OCI-LY1 (cell line): ENCODE measurements around the gene C17orf67.

Experiments used
- H2AFZ ChIP-seq: fragments of 200-600 bp; sonication (generic), shearing (Covaris generic); 2 replicates; pipeline ENCODE4 v1.6.0; 2014; ENCODE audit warnings: antibody characterized with exemption, mild to moderate bottlenecking, low read length
- H3F3A ChIP-seq: fragments of 200-600 bp; sonication (generic), shearing (Covaris generic); 2 replicates; pipeline ENCODE4 v1.6.0; 2014; ENCODE audit warnings: mild to moderate bottlenecking, antibody characterized with exemption, low read length, moderate library complexity; ENCODE audit not compliant: insufficient read depth
- H3K27ac ChIP-seq: fragments of 200-600 bp; sonication (generic); 2 replicates; pipeline ENCODE4 v1.5.1; 2014; ENCODE audit warnings: low read length, mixed run types, mild to moderate bottlenecking, low read depth; ENCODE audit not compliant: poor library complexity, severe bottlenecking
- H3K27me3 ChIP-seq: fragments of 200-600 bp; sonication (generic); 2 replicates; pipeline ENCODE4 v1.6.0; 2014; ENCODE audit warnings: antibody characterized with exemption, mild to moderate bottlenecking, low read length, moderate library complexity; ENCODE audit not compliant: insufficient read depth
- H3K36me3 ChIP-seq: fragments of 200-600 bp; sonication (generic); 2 replicates; pipeline ENCODE4 v1.6.1; 2014; ENCODE audit warnings: mild to moderate bottlenecking, antibody characterized with exemption, low read length, moderate library complexity, mixed read lengths; ENCODE audit not compliant: insufficient read depth
- H3K4me1 ChIP-seq: fragments of 200-600 bp; sonication (generic); 2 replicates; pipeline ENCODE4 v1.5.1; 2014; ENCODE audit warnings: mild to moderate bottlenecking, low read length, moderate library complexity; ENCODE audit not compliant: insufficient read depth, severe bottlenecking
- H3K4me2 ChIP-seq: fragments of 200-600 bp; sonication (generic), shearing (Covaris generic); 2 replicates; pipeline ENCODE4 v1.6.1; 2014; ENCODE audit warnings: low read length
- H3K4me3 ChIP-seq: fragments of 200-600 bp; sonication (generic); 2 replicates; pipeline ENCODE4 v1.5.1; 2014; ENCODE audit warnings: low read length, low read depth, mild to moderate bottlenecking, mixed read lengths; ENCODE audit not compliant: poor library complexity, severe bottlenecking
- H3K79me2 ChIP-seq: fragments of 200-600 bp; shearing (Covaris generic); 2 replicates; pipeline ENCODE4 v1.6.1; 2016; ENCODE audit warnings: mixed run types, low read length, mixed read lengths; ENCODE audit not compliant: insufficient read depth
- H3K9ac ChIP-seq: fragments of 200-600 bp; sonication (generic), shearing (Covaris generic); 2 replicates; pipeline ENCODE4 v1.6.1; 2014; ENCODE audit warnings: mild to moderate bottlenecking, low read length, mixed read lengths
- H3K9me2 ChIP-seq: fragments of 200-600 bp; sonication (generic), shearing (Covaris generic); 2 replicates; pipeline ENCODE4 v1.6.1; 2014; ENCODE audit warnings: low read depth, mild to moderate bottlenecking, low read length, mixed read lengths
- H3K9me3 ChIP-seq: fragments of 200-600 bp; shearing (Covaris generic); 2 replicates; pipeline ENCODE4 v1.6.1; 2014; ENCODE audit warnings: low read length, mixed read lengths
- H4K20me1 ChIP-seq: fragments of 200-600 bp; sonication (generic), shearing (Covaris generic); 2 replicates; pipeline ENCODE4 v1.6.0; 2016; ENCODE audit warnings: mild to moderate bottlenecking, low read length; ENCODE audit not compliant: insufficient read depth
- EZH2 ChIP-seq: fragments of 200-600 bp; sonication (generic), shearing (Covaris generic); IDR thresholded peaks from 2 replicates; pipeline ENCODE4 v1.8.0; 2017; ENCODE audit warnings: borderline replicate concordance, mixed run types, mild to moderate bottlenecking, antibody characterized with exemption, low read length, moderate library complexity, mixed read lengths
- TF ChIP-seq, protein P1 (sequence below): fragments of 200-600 bp; sonication (generic), shearing (Covaris generic); IDR thresholded peaks from 2 replicates; pipeline ENCODE4 v1.5.1; 2017; ENCODE audit warnings: mild to moderate bottlenecking, antibody characterized with exemption, low read length, moderate library complexity, mixed read lengths

C17orf67 gene

DNA sequence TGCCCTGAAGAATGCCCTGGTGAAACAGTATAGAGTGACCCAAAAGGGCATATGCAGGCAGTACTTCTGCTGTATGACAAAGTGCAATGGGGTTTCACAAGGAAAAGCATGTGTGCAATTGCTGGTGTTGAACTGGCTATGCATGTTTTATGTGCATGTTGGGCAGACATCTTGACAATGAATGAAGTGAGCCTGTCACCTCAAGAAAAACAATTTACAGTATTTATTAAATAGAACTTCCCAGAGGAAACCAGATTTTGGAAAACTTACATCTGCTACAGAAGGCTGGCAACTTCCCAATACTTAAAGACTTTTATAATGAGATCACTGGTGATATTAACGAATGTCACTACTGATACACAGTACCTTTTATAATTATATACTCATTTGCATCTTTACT, 30.6 kb downstream of the C17orf67 start:
- Histone ChIP-seq H3K4me1 (no peaks in the 10 kb centered on the region), H2AFZ (no peak overlapping the region), H3K4me3 (no peak overlapping the region), H4K20me1 (no peaks in the 10 kb centered on the region), H3K9me2 (no peaks in the 10 kb centered on the region), H3K4me2 (no peak overlapping the region), H3K79me2 (no peaks in the 10 kb centered on the region), H3K9me3 (no peaks in the 10 kb centered on the region), H3K27me3 (no peaks in the 10 kb centered on the region), H3K27ac (no peak overlapping the region), H3K36me3 (no peaks in the 10 kb centered on the region), H3K9ac (no peak overlapping the region), H3F3A (no peaks in the 10 kb centered on the region)
- no peak for TF ChIP-seq EZH2
- TF ChIP-seq, protein P1, sequence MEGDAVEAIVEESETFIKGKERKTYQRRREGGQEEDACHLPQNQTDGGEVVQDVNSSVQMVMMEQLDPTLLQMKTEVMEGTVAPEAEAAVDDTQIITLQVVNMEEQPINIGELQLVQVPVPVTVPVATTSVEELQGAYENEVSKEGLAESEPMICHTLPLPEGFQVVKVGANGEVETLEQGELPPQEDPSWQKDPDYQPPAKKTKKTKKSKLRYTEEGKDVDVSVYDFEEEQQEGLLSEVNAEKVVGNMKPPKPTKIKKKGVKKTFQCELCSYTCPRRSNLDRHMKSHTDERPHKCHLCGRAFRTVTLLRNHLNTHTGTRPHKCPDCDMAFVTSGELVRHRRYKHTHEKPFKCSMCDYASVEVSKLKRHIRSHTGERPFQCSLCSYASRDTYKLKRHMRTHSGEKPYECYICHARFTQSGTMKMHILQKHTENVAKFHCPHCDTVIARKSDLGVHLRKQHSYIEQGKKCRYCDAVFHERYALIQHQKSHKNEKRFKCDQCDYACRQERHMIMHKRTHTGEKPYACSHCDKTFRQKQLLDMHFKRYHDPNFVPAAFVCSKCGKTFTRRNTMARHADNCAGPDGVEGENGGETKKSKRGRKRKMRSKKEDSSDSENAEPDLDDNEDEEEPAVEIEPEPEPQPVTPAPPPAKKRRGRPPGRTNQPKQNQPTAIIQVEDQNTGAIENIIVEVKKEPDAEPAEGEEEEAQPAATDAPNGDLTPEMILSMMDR = no peak

DNA sequence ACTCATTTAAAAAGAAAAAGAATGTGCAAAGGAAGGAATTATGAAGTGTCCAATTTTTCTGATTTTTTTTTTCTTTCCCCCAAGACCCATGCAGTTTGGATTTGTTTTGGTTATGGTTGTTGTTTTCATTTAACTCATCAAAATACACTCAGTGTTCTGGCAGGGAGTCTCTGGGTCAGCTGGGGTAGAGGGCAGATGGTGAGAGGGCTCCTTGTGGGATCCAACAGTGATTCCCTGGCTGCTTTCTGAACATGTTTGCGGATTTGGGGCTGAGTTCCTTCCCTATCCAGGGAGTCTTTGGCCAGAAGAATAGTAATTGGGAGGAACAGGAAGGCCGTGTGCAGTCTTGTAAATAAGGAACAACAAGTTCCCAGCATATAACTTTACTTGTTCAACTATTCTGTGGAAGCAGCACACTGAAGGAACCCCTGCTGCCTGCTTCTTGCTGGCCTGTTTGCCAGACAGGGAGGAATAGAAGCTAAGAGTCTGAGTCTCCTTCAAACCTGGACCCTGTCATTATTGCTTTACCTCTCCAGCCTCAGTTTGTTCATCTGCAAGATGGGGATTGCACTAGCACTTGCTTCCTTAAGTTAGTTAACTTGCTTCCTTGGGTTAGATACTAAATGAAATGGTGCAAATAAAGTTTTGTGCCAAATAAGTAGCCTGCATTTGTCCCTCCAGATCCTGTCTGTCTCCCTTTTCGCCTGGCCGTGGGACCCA, 32.1 kb downstream of the C17orf67 start:
- H3K27ac ChIP-seq = no peak overlapping the region

DNA sequence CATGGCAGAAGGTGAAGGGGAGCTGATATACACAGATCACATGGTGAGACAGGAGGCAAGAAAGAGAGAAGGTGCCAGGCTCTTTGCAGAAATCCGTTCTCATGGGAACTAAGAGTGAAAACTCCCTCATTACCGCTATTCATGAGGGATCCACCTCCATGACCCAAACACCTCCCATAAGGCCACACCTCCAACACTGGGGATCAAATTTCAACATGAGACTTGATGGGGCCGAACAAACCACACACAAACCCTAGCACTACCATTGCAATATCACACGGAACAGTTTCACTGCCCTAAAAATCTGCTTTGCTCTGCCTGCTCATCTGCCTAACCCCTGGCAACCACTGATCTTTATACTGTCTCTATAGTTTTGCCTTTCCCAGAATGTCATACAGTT, 34.8 kb downstream of the C17orf67 start:
- no peaks in the 10 kb centered on the region for H3K9me3 ChIP-seq
- H3K36me3 ChIP-seq = no peaks in the 10 kb centered on the region
- no peak overlapping the region for H2AFZ ChIP-seq
- no peak overlapping the region for H3K27ac ChIP-seq
- no peak overlapping the region for H3K9ac ChIP-seq
- no peaks in the 10 kb centered on the region for H3F3A ChIP-seq
- H3K4me3 ChIP-seq = no peak overlapping the region
- TF ChIP-seq EZH2 = no peak
- TF ChIP-seq, protein P1 = no peak
- no peaks in the 10 kb centered on the region for H3K27me3 ChIP-seq
- no peaks in the 10 kb centered on the region for H3K9me2 ChIP-seq
- H3K4me2 ChIP-seq = no peak overlapping the region
- no peaks in the 10 kb centered on the region for H4K20me1 ChIP-seq
- H3K4me1 ChIP-seq = no peaks in the 10 kb centered on the region
- H3K79me2 ChIP-seq = no peaks in the 10 kb centered on the region

More for the DNA sequence above, 32.1 kb downstream of the C17orf67 start:
- Histone ChIP-seq H2AFZ (no peak overlapping the region), H3K9me2 (no peaks in the 10 kb centered on the region), H3K27me3 (no peaks in the 10 kb centered on the region), H3K9me3 (no peaks in the 10 kb centered on the region), H3K4me2 (no peak overlapping the region), H4K20me1 (no peaks in the 10 kb centered on the region), H3K4me1 (no peaks in the 10 kb centered on the region), H3K36me3 (no peaks in the 10 kb centered on the region), H3F3A (no peaks in the 10 kb centered on the region), H3K9ac (no peak overlapping the region), H3K79me2 (no peaks in the 10 kb centered on the region), H3K4me3 (no peak overlapping the region)
- TF ChIP-seq, protein P1 = no peak
- TF ChIP-seq EZH2 = no peak
